Colon (tissue), 2 donors: ENCODE measurements around the gene SCGB3A1.

Source experiments
- FAIRE-seq: peaks from 2 replicates; lab custom pipeline; 2012; peaks lifted over from hg19 to GRCh38; lab: Jason Lieb, UNC
- donor health status: control.
- donor health status: control.

SCGB3A1 gene

GRCh38 chr5:180591311-180591887, at the start of gene SCGB3A1:
Gene SCGB3A1 (minus strand): TSS chr5:180591499. CDS start chr5:180591462, 37 bp downstream.
- no peak for FAIRE-seq

- FAIRE-seq: no peak
These were observed 49.2 kb upstream of the SCGB3A1 start for GRCh38 chr5:180640611-180640860.

- no peak for FAIRE-seq
These were observed 48.7 kb upstream of the SCGB3A1 start for GRCh38 chr5:180639741-180640610.

- no peak for FAIRE-seq
These were observed 48.0 kb upstream of the SCGB3A1 start for GRCh38 chr5:180639287-180639686.

- FAIRE-seq: no peak
These were observed 46.8 kb upstream of the SCGB3A1 start for GRCh38 chr5:180637962-180638680.

GRCh38 chr5:180636403-180637075, 45.2 kb upstream of the SCGB3A1 start:
- no peak for FAIRE-seq

- no peak for FAIRE-seq
These were observed 44.7 kb upstream of the SCGB3A1 start for GRCh38 chr5:180636016-180636402.

GRCh38 chr5:180633283-180634177, 42.2 kb upstream of the SCGB3A1 start:
- no peak for FAIRE-seq

GRCh38 chr5:180632768-180633167, 41.5 kb upstream of the SCGB3A1 start:
- FAIRE-seq: no peak

GRCh38 chr5:180631549-180632383, 40.5 kb upstream of the SCGB3A1 start:
- FAIRE-seq: no peak

- no peak for FAIRE-seq
These were observed 39.1 kb upstream of the SCGB3A1 start for GRCh38 chr5:180630426-180630825.

- FAIRE-seq: no peak
These were observed 38.6 kb upstream of the SCGB3A1 start for GRCh38 chr5:180629831-180630382.

GRCh38 chr5:180628827-180629750, 37.8 kb upstream of the SCGB3A1 start:
- no peak for FAIRE-seq

GRCh38 chr5:180628211-180628610, 36.9 kb upstream of the SCGB3A1 start:
- no peak for FAIRE-seq

- no peak for FAIRE-seq
These were observed 36.3 kb upstream of the SCGB3A1 start for GRCh38 chr5:180627386-180628120.

GRCh38 chr5:180626661-180627385, 35.5 kb upstream of the SCGB3A1 start:
- FAIRE-seq: no peak

GRCh38 chr5:180625791-180626660, 34.7 kb upstream of the SCGB3A1 start:
- no peak for FAIRE-seq
